HL-60 (cell line): Measurements from ENCODE around the gene UTRN.

Source experiments
- DNase-seq, 2 experiments: peaks; one replicate each; pipeline ENCODE4 v3.0.0-alpha.2; 2010 to 2020; ENCODE audit warnings: low read depth in 1 of 2, low spot score in 1 of 2
- H3K27ac ChIP-seq: fragments of 250-450 bp; sonication (Bioruptor Pico); replicated peaks from 2 replicates; pipeline ENCODE4 v1.5.1; 2020; ENCODE audit warnings: mild to moderate bottlenecking, moderate library complexity
- H3K27me3 ChIP-seq: fragments of 250-450 bp; sonication (Bioruptor Pico); 2 replicates; pipeline ENCODE4 v1.5.1; 2021; ENCODE audit warnings: mild to moderate bottlenecking, moderate library complexity; ENCODE audit not compliant: insufficient read depth, poor library complexity, severe bottlenecking
- H3K4me3 ChIP-seq: replicated peaks from 2 replicates; pipeline ENCODE4 v1.5.1; 2011; ENCODE audit warnings: mild to moderate bottlenecking, control low read depth, low read length; ENCODE audit not compliant: insufficient read depth
- GABPA ChIP-seq: IDR thresholded peaks from 2 replicates; pipeline ENCODE4 v1.6.1; 2012; ENCODE audit warnings: low read depth
- POLR2AphosphoS5 ChIP-seq: IDR thresholded peaks from 2 replicates; pipeline ENCODE4 v1.6.1; 2012; ENCODE audit warnings: low read depth
- SPI1 ChIP-seq: IDR thresholded peaks from 2 replicates; pipeline ENCODE4 v1.6.1; 2012; ENCODE audit warnings: low read depth, mild to moderate bottlenecking, borderline replicate concordance
- TF ChIP-seq, protein P1 (sequence below): IDR thresholded peaks from one replicate; pipeline ENCODE4 v1.5.1; 2011; ENCODE audit warnings: low read length, control low read depth, inconsistent platforms; ENCODE audit not compliant: insufficient read depth
- TF ChIP-seq, protein P2 (sequence below): IDR thresholded peaks from 2 replicates; pipeline ENCODE4 v1.6.1; 2012; ENCODE audit warnings: low read depth; ENCODE audit not compliant: insufficient replicate concordance

The UTRN gene

DNA sequence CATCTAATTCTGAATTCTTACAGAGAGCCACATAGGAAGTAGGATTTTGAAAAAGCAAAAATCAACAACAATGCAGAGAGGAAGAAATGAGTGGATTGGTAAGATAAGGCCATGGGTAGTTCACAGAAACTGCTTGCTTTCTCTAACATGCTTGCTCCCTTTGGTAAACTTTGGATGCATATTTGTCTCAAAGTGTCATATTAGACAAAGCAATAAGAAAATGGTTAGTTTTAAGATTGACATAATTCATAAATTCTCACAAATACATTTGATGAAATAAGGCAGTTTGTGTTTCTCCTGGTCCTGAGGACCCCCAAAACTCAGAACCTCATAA lies 31.7 kb downstream of the UTRN start:
- Histone ChIP-seq H3K4me3 (no peak overlapping the region), H3K27me3 (no peaks in the 10 kb centered on the region), H3K27ac (no peak overlapping the region)
- no peak for TF ChIP-seq POLR2AphosphoS5
- TF ChIP-seq, protein P1, sequence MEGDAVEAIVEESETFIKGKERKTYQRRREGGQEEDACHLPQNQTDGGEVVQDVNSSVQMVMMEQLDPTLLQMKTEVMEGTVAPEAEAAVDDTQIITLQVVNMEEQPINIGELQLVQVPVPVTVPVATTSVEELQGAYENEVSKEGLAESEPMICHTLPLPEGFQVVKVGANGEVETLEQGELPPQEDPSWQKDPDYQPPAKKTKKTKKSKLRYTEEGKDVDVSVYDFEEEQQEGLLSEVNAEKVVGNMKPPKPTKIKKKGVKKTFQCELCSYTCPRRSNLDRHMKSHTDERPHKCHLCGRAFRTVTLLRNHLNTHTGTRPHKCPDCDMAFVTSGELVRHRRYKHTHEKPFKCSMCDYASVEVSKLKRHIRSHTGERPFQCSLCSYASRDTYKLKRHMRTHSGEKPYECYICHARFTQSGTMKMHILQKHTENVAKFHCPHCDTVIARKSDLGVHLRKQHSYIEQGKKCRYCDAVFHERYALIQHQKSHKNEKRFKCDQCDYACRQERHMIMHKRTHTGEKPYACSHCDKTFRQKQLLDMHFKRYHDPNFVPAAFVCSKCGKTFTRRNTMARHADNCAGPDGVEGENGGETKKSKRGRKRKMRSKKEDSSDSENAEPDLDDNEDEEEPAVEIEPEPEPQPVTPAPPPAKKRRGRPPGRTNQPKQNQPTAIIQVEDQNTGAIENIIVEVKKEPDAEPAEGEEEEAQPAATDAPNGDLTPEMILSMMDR, result no peak
- TF ChIP-seq, protein P2, sequence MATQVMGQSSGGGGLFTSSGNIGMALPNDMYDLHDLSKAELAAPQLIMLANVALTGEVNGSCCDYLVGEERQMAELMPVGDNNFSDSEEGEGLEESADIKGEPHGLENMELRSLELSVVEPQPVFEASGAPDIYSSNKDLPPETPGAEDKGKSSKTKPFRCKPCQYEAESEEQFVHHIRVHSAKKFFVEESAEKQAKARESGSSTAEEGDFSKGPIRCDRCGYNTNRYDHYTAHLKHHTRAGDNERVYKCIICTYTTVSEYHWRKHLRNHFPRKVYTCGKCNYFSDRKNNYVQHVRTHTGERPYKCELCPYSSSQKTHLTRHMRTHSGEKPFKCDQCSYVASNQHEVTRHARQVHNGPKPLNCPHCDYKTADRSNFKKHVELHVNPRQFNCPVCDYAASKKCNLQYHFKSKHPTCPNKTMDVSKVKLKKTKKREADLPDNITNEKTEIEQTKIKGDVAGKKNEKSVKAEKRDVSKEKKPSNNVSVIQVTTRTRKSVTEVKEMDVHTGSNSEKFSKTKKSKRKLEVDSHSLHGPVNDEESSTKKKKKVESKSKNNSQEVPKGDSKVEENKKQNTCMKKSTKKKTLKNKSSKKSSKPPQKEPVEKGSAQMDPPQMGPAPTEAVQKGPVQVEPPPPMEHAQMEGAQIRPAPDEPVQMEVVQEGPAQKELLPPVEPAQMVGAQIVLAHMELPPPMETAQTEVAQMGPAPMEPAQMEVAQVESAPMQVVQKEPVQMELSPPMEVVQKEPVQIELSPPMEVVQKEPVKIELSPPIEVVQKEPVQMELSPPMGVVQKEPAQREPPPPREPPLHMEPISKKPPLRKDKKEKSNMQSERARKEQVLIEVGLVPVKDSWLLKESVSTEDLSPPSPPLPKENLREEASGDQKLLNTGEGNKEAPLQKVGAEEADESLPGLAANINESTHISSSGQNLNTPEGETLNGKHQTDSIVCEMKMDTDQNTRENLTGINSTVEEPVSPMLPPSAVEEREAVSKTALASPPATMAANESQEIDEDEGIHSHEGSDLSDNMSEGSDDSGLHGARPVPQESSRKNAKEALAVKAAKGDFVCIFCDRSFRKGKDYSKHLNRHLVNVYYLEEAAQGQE, result no peak
- DNase-seq, result no peak

DNA sequence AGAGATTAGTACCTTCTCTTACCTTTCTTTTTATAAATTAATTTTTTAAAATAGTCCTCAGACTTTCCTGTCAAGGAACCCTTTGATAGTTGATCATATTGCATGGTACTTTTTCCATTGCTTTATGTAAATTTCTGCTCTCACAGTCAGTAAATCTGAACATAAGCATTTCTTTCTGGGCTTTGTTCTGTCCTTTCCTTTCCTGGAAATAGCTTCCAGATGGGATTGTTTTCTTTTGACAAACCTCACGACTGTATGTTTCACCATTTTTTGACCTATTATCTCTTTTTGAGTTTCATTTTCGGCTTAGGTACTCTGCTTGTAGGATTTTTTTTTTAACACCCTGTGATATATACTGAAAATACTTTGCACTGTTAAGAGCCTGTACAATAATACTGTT lies 32.6 kb downstream of the UTRN start:
- no peak for DNase-seq
- Histone ChIP-seq H3K27me3 (no peaks in the 10 kb centered on the region), H3K4me3 (no peak overlapping the region), H3K27ac (no peak overlapping the region)
- TF ChIP-seq POLR2AphosphoS5 (no peak), SPI1 (no peak), GABPA (no peak)
- TF ChIP-seq, protein P2, result no peak
- TF ChIP-seq, protein P1, result no peak

DNA sequence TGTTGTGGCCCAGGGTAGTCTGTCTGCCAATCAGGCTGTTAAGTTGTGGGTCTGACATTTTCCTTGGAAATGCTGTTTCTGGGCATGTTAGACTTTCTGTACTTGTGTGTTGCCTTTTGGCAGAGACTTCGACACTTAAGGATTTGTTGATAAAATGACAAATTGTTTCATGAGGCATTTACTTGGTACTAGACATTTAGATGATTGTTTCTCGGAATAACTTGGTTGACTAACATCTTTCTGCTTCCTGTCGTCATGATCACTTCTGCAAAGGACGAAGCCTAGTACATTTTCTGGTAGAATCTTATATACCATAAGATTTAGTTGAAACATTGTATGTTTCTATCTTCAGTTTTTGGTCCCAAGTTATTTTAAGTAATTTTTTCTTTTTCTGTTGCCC lies 34.1 kb downstream of the UTRN start:
- DNase-seq, result no peak
- H3K27me3 ChIP-seq, result no peaks in the 10 kb centered on the region
- no peak overlapping the region for H3K4me3 ChIP-seq
- no peak overlapping the region for H3K27ac ChIP-seq
- TF ChIP-seq, protein P1, result no peak
- no peak for TF ChIP-seq SPI1
- TF ChIP-seq, protein P2, result no peak
- TF ChIP-seq POLR2AphosphoS5, result no peak
- no peak for TF ChIP-seq GABPA
